ENCODE measurements around the gene CD82.
A peak's percentile ranks its signal among the peaks of the same experiment; 100 is the strongest.
"Not testable (repeated sequence)": the region's sequence is repeated elsewhere in the genome, so short reads cannot be mapped to it uniquely, and the experiment has no call there.

Gene CD82

DNA sequence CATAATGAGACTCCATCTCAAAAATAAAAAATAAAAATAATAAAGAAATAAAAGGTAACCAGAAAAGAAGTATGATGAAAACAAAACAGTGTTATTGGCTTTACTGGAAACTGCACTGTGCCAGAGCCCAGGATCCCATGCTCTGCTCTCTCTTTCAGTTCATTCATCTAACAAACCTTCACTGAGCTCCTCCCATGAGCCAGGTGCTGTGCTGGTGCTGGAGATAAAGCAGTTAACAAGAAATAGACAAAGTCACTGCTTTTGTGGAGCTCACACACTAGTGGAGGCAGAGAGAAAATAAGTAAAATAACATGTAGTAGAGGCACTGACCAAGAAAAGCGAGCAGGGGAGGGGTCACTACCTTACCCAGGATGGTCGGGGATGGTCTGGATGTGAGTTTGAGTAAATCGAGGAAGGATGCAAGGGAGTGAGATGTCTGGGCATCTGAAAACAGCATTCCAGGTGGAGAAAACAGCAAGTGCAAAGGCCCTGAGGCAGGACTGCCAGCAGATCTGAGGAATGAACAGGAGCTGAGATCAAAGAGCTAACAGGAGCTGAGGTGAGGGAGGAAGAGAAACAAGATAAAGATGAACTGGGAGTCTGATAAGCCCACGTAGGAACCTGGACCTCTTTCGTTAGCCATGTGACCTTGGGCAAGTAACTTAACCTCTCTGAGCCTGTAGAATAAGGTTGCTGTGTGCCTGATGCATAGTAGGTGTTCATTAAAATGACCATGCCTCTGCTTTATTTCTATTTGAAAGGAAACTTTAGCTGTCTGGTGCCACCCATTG is 31.3 kb upstream of the CD82 start:
- DNase-seq (ENCODE audit: low read depth in 2 of 2): no peak

DNA sequence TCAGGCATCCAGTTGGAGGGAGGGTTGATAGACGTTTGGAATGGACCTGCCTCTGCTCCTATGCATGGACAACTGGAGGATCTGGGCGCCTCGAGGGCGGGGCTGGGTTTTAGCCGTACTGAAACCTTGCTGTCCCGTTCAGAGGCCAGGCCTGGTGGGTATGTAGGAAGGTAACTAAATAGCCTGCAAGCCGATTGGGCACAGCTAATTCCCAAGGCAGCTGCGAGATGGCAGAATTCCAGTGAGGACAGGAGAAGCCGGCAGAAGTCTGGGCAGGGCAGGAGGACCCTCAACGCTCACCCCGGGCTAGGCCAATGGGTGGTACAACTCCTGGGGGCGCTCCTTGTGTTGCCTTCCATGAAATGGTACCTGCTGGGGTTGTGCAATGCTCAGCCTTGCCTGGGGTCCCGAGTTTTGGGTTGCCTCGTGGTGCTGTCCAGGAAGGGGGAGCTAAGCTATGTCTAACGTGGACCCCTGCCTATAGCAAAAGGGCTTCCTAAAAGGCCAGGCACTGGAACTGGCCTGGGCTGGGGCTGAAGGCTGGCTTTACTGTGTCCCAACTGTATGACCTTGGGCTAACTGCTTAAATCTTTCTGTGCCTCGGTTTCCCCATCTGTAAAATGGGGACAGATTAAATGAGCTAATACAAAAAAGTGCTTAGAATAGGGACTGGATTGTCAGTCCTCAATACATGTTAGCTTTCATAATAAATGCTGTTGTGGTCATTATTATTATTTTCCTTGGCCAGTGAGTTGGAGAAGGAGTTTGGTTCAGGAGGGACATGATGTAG is 30.1 kb upstream of the CD82 start:
- DNase-seq (ENCODE audit: low read depth in 2 of 2): no peak

DNA sequence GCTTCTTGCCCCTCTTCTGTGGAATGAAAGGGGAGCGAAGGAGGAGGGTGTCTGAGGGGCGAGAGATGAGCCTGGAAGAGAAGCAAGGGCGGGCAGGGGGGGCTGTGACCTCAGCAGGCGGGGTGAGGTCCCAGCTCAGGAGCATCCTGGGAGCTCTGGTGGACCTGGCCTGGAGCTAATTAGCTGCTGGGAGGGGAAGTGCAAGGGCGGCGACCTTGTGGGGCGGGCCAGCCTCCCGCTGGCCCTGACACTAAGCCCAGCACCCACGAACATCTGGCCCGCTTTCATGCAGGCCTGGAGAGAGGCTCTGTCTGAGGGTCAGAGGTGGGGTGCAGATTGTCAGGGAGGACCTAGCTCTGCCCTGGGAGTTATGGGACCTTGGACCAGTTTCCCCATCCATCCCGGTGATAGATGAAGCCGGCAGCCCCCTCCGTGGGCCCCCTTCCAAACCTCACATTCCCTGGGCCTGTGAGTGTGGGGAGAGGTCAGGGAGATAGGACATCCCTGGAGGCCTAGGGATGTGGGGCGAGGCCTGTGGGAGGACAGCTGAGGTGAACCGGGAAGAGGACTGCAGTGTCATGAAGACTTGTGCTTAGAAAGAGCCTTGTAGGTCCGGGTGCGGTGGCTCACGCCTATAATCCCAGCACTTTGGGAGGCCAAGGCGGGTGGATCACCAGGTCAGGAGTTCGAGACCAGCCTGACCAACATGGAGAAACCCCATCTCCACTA is 28.5 kb upstream of the CD82 start:
- no peak for DNase-seq (ENCODE audit: low read depth in 2 of 2)

DNA sequence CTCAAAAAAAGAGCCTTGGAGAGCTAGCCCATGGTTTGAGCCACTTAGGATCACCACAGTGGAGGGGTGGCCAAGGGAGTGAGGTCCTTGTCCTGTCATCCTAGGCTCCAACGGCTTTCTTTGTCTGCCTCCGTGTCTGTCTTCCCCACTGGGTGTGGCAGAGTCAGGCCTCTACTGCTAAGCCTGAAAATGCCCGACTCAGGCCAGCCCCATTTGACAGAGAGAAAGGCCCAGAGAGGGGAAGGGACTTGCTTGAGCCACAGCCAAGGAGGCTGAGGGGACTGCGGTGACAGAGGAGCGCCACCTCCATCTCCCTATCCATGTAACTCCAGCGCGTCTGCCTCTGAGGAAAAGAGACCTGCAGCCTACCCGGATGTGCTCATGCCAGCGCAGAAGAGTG is 27.8 kb upstream of the CD82 start:
- DNase-seq (ENCODE audit: low read depth in 2 of 2): no peak

DNA sequence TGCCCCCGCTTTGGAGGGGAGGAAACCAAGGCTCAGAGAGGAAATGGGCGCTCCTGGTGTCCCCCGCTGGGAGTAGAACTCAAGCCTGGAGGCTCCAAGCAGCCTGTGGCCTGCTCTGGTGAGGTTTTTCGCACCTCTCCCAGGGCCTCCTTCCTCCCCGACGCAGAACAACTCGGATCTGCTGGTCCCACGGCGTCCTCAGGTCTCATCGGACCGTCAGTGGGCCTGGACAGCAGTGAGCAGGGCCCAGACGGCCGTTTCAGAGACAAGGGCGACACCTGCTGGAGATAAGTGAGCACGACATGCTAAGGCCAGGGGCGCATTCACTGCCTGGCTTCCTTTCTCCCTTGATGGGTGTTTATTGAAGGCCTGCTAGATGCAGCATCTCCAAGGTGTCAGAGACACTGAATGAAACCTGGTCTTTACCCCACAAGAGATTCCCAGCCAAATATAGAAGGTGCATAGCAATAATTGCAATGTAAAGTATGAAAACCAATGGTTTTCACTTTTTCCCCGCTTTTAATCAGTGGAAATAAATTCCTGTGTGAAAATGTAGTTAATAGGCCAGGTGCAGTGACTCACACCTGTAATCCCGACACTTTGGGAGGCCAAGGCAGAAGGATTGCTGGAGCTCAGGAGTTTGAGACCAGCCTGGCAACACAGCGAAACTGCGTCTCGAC is 26.9 kb upstream of the CD82 start:
- DNase-seq (ENCODE audit: low read depth in 2 of 2): peak; percentile 30 to 44

DNA sequence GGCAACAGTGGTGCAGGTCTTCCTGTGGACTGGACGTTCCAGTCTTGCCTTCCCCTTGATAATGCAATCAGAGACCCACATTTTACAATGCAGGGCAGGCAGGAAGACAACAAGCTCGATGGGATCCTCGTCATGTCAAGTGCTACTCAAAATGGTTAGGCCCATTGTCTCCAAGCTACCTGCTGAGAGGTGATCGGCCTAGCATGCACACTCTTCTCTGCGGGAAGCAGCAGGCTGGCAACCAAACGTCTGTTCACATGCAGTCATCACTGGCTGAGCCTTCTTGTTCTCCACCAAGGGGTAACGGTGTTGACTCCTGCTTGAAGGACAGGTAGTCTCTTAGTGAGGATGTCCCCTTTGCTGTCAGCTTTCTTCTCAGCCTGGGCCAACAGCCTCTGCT is 25.5 kb upstream of the CD82 start:
- no peak for DNase-seq (ENCODE audit: low read depth in 2 of 2)

DNA sequence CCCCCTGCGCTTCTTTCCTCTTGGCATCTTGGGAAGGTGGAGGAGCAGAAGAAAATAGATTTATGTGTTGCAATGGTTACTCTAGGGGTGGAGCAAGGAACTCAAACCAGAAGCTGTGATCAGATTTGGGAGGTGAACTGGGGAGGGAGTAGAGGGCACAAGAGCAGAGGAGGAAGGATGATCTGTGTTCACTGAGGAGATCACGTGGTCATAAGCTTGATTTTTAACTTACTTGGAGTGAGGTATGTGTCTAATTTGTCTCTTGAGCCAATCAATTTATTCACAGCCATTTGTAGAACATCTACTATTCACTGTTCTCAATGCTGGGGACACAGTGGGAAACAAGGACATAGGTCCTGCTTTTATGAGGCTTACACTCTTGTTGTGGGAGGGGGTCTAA is 24.8 kb upstream of the CD82 start:
- DNase-seq (ENCODE audit: low read depth in 2 of 2): no peak

DNA sequence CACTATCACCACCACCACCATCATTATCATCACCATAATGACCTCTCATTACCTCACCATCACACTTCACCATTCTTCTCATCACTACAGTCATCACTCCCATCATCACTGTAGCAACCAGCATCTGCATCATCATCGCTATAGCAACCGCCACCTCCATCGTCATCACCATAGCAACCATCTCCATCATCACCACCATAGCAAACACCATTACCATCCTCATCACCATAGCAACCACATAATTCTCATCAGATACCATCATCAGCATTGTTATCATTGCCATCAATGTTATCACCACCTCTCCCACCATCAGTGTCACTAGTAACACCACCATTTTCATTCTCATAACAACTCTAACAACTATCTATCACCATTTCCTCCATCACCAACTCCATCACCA is 23.1 kb upstream of the CD82 start:
- DNase-seq (ENCODE audit: low read depth in 2 of 2): no peak

DNA sequence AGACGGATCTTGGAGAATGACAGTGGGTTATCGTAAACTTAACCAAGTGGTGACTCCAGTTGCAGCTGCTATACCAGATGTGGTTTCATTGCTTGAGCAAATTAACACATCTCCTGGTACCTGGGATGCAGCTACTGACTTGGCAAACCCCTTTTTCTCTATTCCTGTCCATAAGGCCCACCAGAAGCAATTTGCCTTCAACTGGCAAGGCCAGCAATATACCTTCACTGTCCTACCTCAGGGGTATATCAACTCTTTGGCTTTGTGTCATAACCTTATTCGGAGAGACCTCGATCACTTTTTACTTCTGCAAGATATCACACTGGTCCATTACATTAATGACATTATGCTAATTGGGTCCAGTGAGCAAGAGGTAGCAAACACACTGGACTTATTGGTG is 18.5 kb upstream of the CD82 start:
- DNase-seq (ENCODE audit: low read depth in 2 of 2): not testable (repeated sequence)

DNA sequence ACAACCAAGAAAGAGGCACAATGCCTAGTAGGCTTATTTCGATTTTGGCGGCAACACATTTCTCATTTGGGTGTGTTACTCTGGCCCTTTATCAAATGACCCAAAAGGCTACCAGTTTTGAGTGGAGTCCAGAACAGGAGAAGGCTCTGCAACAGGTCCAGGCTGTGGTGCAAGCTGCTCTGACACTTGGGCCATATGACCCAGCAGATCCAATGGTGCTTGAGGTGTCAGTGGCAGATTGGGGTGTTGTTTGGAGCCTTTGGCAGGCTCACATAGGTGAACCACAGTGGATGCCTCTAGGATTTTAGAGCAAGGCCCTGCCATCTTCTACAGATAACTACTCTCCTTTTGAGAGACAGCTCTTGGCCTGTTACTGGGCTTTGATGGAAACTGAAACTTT is 17.9 kb upstream of the CD82 start:
- not testable (repeated sequence) for DNase-seq (ENCODE audit: low read depth in 2 of 2)

DNA sequence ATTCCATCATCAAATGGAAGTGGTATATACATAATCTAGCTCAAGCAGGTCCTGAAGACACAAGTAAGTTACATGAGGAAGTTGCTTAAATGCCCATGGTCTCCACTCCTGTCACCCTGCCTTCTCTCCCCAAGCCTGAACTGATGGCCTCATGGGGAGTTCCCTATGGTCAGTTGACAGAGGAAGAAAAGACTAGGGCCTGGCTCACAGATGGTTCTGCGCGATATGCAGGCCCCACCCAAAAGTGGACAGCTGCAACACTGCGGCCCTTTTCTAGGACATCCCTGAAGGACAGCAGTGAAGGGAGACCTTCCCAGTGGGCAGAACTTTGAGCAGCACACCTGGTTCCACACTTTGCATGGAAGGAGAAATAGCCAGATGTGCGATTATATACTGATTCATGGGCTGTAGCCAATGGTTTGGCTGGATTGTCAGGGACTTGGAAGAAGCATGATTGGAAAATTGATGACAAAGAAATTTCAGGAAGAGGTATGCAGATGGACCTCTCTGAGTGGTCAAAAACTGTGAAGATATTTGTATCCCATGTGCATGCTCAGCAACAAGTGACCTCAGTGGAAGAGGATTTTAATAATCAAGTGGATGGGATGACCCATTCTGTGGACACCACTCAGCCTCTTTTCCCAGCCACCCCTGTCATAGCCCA is 17.3 kb upstream of the CD82 start:
- no peak for DNase-seq (ENCODE audit: low read depth in 2 of 2)

DNA sequence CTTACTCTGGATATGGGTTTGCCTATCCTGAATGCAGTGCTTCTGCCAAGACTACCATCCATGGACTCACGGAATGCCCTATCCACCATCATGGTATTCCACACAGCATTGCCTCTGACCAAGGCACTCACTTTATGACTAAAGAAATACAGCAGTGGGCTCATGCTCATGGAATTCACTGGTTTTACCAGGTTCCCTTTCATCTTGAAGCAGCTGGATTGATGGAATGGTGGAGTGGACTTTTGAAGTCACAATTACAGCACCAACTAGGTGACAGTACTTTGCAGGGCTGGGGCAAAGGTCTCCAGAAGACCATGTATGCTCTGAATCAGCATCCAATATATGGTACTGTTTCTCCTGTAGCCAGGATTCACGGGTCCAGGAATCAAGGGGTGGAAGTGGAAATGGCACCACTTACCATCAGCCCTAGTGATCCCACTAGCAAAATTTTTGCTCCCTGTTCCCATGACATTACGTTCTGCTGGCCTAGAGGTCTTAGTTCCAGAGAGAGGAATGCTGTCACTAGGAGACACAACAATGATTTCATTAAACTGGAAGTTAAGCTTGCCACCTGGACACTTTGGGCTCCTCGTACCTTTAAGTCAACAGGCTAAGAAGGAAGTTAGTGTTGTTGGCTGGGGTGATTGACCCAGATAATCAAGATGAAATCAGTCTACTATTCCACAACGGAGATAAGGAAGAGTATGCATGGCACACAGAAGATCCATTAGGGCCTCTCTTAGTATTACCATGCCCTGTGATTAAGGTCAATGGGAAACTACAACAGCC is 16.3 kb upstream of the CD82 start:
- DNase-seq (ENCODE audit: low read depth in 2 of 2): not testable (repeated sequence)

DNA sequence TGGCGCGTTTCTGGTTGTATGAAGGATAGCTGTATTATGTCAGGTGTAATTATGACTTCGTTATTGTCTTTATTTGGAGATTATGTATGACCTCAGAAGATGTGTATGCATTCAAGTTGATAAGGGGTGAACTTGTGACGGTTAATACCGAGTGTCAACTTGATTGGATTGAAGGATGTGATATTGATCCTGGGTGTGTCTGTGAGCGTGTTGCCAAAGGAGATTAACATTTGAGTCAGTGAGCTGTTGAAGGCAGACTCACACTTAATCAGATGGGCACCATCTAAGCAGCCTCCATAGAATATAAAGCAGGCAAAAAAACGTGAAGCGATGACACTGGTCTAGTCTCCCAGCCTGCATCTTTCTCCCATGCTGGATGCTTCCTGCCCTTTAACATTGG is 15.3 kb upstream of the CD82 start:
- no peak for DNase-seq (ENCODE audit: low read depth in 2 of 2)

DNA sequence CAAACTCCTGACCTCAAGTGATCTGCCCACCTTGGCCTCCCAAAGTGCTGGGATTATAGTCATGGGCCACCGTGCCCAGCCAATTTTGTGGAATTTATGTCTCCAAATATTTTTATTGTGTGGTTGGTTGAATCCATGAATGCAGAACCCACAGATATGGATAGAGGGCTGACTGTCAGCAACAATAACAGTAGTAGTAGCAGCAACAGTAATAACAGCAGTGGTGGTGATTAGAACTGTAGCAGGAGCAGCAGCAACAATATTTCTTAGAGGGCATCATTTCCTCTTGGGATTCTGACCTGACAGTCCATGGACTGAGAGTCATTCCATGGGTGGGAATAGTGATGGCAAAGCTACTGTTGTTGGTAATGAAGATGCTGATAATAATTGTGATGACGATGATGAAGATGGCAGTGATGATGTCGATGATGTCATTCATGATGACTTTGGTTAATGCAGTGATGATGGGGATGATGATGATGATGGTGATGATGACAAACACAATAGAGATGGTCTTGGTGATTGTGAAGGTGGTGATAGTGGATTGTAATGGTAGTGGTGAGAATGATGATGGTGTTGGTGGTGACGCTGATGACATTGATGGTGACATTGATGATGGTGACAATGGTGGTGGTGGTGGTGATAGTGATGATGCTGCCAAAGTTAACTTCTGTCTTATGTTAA is 13.9 kb upstream of the CD82 start:
- DNase-seq (ENCODE audit: low read depth in 2 of 2): no peak

DNA sequence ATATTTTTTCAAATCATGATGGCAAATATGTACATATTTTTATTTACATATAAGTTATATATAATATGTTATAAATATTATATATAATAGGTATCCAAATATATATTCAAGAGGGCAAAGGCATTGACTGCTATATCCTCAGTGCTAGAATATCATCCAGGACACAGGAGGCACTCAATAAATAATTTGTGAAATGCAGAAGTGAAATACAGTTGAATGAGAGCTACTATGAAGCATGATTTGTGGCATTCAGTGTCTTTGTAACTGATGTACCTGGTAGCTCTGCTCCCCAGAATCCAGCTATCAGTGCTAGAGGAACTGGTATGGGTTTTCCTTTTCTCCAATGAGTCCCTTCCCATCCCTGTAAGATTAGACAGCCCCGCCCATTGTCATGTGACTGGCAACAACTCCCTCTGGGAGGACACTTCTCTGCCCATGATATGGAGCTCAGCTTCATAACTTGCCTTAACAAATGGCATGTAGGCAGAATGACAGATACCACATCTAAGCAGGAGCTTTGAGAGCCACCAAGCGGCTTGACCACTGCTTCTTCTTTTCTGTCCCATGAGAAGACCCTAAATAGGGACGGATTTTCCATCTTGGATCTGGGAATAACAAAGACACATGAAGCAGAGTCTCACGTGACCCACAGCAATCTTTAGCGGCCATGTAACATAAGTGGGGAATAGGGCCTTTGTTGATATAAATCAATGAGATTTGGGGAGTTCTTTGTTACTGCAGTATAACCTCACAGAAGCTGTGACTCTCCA is 10.2 kb upstream of the CD82 start:
- no peak for DNase-seq (ENCODE audit: low read depth in 2 of 2)

DNA sequence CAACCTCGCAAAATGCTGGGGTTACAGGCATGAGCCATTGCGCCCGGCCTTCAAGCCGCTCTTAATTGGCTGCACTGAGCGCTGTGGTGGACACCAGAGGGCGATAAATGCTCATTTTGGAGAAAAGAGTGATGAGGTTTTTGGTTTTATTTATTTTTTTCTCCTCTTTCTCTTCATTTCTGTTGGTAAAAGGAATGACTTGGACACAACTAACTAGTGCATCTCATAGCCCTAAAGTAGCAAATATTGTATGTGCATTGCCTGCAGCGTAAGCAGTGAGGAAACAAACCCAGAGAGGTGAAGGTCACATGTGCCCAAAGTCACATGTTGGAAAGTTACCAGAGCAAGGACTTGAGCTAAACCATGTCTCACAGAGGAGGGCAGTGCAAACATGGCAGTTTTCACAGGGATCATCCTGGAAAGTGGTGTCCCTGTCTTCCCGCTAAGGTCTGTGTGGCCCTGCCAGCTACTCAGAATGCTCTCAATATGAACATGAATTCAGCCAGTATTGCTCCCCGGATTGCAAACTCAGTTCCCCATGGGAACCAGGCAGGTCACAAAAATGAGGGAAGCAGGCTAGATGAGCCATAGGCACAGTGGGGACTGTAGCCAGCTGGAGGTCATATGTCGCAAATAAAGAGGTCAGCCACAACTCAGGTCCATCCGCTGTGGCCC is 8.6 kb upstream of the CD82 start:
- peak in 1 of 2 donors; percentile 41 for DNase-seq (ENCODE audit: low read depth in 2 of 2)

DNA sequence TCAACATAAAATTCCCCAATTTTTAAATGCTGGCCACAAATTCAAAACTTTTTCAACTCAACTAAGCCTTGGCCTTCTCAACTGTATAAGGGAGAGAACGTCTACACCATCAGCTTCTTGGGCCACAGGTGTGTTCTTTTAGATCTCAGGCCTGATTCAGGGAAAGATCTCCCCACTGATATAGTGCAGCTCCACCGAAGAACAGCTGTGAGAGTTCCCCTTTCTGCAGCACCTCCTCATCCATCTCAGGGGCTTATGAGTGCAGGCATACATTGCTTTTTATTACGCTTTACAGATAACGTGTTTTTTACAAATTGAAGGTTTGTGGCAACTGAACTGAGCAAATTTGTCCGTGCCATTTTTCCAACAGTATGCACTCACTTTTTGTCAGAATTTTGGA is 8.0 kb upstream of the CD82 start:
- no peak for DNase-seq (ENCODE audit: low read depth in 2 of 2)

DNA sequence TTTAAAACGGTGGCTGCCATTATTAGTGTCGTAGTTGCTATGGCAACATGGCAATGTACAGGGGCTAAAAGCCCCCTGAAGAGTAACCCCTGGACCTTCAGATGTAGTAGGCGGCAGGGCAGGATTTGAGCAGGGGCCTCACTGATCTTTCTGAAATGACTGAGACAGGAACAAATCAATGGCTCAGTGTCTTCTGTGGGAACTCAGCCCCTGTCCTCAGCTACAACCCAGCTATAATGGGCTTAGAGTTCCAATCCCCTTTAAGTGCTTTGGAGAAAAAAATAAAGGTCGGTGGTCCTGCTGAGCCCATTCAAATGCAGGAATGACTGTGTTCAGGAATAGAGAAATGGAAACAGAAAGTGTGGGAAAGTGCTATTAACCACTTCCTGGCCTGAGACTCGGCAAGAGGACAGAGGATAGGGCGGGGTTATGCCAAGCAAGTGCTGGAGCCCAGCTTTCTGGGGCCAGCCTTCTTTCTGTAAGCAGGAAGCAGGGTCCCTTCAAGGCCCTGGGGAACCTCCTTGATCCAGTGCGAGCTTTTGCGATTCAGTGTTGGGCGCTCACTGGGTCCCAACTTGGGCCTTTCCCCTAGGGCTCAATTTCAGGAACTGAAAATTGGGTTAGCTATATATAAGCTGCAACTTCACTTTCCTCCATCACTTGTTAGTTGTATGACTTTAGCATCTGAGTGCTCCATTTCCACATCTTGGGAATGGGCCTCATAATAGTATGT is 6.1 kb upstream of the CD82 start:
- DNase-seq (ENCODE audit: low read depth in 2 of 2): no peak
